Endothelial cell of umbilical vein (primary cell): ENCODE data around the gene PTCH2. TPM values are rescaled to one million over a fixed set of nuclear protein-coding genes. Genes with fewer than 3 reads are reported as not detected.

Source experiments
- BruUV-seq: library from RNA; stranded (reverse); fragments of 400-500 nt; replicated peaks from 2 replicates; lab custom pipeline; 2021; lab: Mats Ljungman, UMichigan
- CTCF ChIA-PET: fragments of 300-600, 350-600 bp; sonication (Branson Sonifier 250); formaldehyde crosslinking; loops from one replicate; lab custom pipeline; 2021; ENCODE audit warnings: antibody characterized with exemption, inconsistent platforms; lab: Charles Lee
- POLR2A ChIA-PET: fragments of 300-600, 350-600 bp; sonication (Branson Sonifier 250); formaldehyde crosslinking; loops from one replicate; lab custom pipeline; 2021; ENCODE audit warnings: antibody characterized with exemption, inconsistent platforms; lab: Charles Lee
- DNase-seq: peaks from one replicate; pipeline ENCODE4 v3.0.0-alpha.2; 2011; ENCODE audit warnings: low read depth, low spot score
- FAIRE-seq: peaks from 2 replicates; lab custom pipeline; 2011; peaks lifted over from hg19 to GRCh38; lab: Jason Lieb, UNC
- H2AFZ ChIP-seq: 2 replicates; pipeline ENCODE4 v1.6.0; 2012; ENCODE audit warnings: low read depth, low read length, control low read depth, inconsistent platforms
- H3K27ac ChIP-seq: 2 replicates; pipeline ENCODE4 v1.5.1; 2011; ENCODE audit warnings: low read depth, mild to moderate bottlenecking, control low read depth, low read length, moderate library complexity; ENCODE audit not compliant: insufficient read depth
- H3K27me3 ChIP-seq, 2 experiments: 2 replicates each; pipeline versions ENCODE4 v1.6.0 to v1.6.1; 2011; ENCODE audit warnings: low read length in 2 of 2, mixed read lengths in 1 of 2; ENCODE audit not compliant: control insufficient read depth in 2 of 2, insufficient read depth in 2 of 2
- H3K36me3 ChIP-seq, 2 experiments: 2 replicates in 1 of 2; 3 replicates in 1 of 2; pipeline ENCODE4 v1.5.1; 2011; ENCODE audit warnings: low read length in 2 of 2, mild to moderate bottlenecking in 1 of 2, moderate library complexity in 1 of 2; ENCODE audit not compliant: control insufficient read depth in 2 of 2, insufficient read depth in 2 of 2; ENCODE audit errors: extremely low read depth in 1 of 2
- H3K4me1 ChIP-seq: 3 replicates; pipeline ENCODE4 v1.5.1; 2011; ENCODE audit warnings: mild to moderate bottlenecking, low read length; ENCODE audit not compliant: control insufficient read depth, insufficient read depth; ENCODE audit errors: extremely low read depth
- H3K4me2 ChIP-seq: 2 replicates; pipeline ENCODE4 v1.6.1; 2011; ENCODE audit warnings: low read length, control low read depth, mixed read lengths; ENCODE audit not compliant: insufficient read depth
- H3K4me3 ChIP-seq, 3 experiments: fragments of 200-600 bp in 1 of 3; sonication (generic), shearing (Covaris generic) in 1 of 3; replicated peaks in 1 of 3; 2 replicates each; pipeline ENCODE4 v1.5.1; 2011 to 2016; ENCODE audit warnings: control low read depth in 3 of 3, low read length in 3 of 3, mild to moderate bottlenecking in 2 of 3, inconsistent platforms in 1 of 3, low read depth in 1 of 3, moderate library complexity in 1 of 3; ENCODE audit not compliant: insufficient read depth in 1 of 3
- H3K79me2 ChIP-seq: 2 replicates; pipeline ENCODE4 v1.6.0; 2012; ENCODE audit warnings: low read length, inconsistent platforms; ENCODE audit not compliant: control insufficient read depth, insufficient read depth
- H3K9ac ChIP-seq: replicated peaks from 2 replicates; pipeline ENCODE3; 2011; ENCODE audit warnings: low read length, control low read depth; ENCODE audit not compliant: insufficient read depth; ENCODE audit errors: extremely low read depth
- H3K9me1 ChIP-seq: replicated peaks from 3 replicates; pipeline ENCODE4 v1.6.0; 2011; ENCODE audit warnings: mild to moderate bottlenecking, low read length; ENCODE audit not compliant: control insufficient read depth, insufficient read depth; ENCODE audit errors: extremely low read depth
- H3K9me3 ChIP-seq: replicated peaks from 2 replicates; pipeline ENCODE4 v1.5.1; 2012; ENCODE audit warnings: low read length, inconsistent platforms; ENCODE audit not compliant: control insufficient read depth, insufficient read depth
- H4K20me1 ChIP-seq: replicated peaks from 2 replicates; pipeline ENCODE3; 2011; ENCODE audit warnings: mild to moderate bottlenecking, low read length; ENCODE audit not compliant: control insufficient read depth, insufficient read depth; ENCODE audit errors: extremely low read depth
- CTCF ChIP-seq, 2 donors: IDR thresholded peaks; 1 replicate in 1 of 2; 2 replicates in 1 of 2; pipeline ENCODE4 v1.5.1; 2011; ENCODE audit warnings: low read length in 2 of 2, mild to moderate bottlenecking in 2 of 2, moderate library complexity in 2 of 2, control low read depth in 1 of 2, inconsistent platforms in 1 of 2, low read depth in 1 of 2; ENCODE audit not compliant: insufficient read depth in 1 of 2; ENCODE audit errors: extremely low read depth in 1 of 2
- EZH2 ChIP-seq: IDR thresholded peaks from 2 replicates; pipeline ENCODE4 v1.6.1; 2012; ENCODE audit warnings: borderline replicate concordance, low read depth, mild to moderate bottlenecking, moderate library complexity, low read length, inconsistent platforms; ENCODE audit not compliant: severe bottlenecking
- FOS ChIP-seq: IDR thresholded peaks from 2 replicates; pipeline ENCODE4 v1.6.1; 2011; ENCODE audit warnings: mild to moderate bottlenecking, low read length, moderate library complexity, borderline replicate concordance; ENCODE audit not compliant: insufficient read depth
- GATA2 ChIP-seq: IDR thresholded peaks from 2 replicates; pipeline ENCODE4 v1.7.0; 2011; ENCODE audit warnings: low read depth, mild to moderate bottlenecking, moderate library complexity, mixed read lengths, low read length; ENCODE audit not compliant: insufficient read length, insufficient read depth
- JUN ChIP-seq: IDR thresholded peaks from 2 replicates; pipeline ENCODE4 v1.6.1; 2011; ENCODE audit warnings: borderline replicate concordance, low read depth; ENCODE audit not compliant: insufficient read length, insufficient read depth
- MAX ChIP-seq: IDR thresholded peaks from 2 replicates; pipeline ENCODE4 v1.6.1; 2011; ENCODE audit not compliant: insufficient read depth, insufficient read length
- MYC ChIP-seq: IDR thresholded peaks from one replicate; pipeline ENCODE4 v1.6.1; 2011; ENCODE audit warnings: mild to moderate bottlenecking, low read depth, low read length
- POLR2A ChIP-seq: IDR thresholded peaks from 2 replicates; pipeline ENCODE4 v1.6.1; 2012; ENCODE audit warnings: low read depth, mild to moderate bottlenecking, control low read depth, low read length
- POLR2AphosphoS5 ChIP-seq: IDR thresholded peaks from 2 replicates; pipeline ENCODE4 v1.6.1; 2012; ENCODE audit warnings: low read depth, mild to moderate bottlenecking, control low read depth, low read length, moderate library complexity; ENCODE audit not compliant: insufficient read depth
- dilution Hi-C: fragments of 300-500 bp; cut with MboI; formaldehyde crosslinking; loops from one replicate; pipeline ENCODE4 v1.15.0; 2019; ENCODE audit warnings: low sequenced_read_pairs; ENCODE audit not compliant: extremely low pct_ligation_motif_present
- intact Hi-C: fragments of 100-400 bp; cut with micrococcal nuclease; formaldehyde crosslinking; loops from one replicate; pipeline ENCODE4 v1.10.0; 2022
- polyA plus RNA-seq, 4 experiments: library from polyadenylated mRNA; depleted of rRNA in 3 of 4; stranded (reverse) in 3 of 4; unstranded in 1 of 4; fragments of >200 nt; gene quantifications; 2 replicates each; pipeline versions ENCODE4 v1.2.1 to v1.2.3, GENCODE V29; 2011 to 2012; ENCODE audit warnings: missing spikeins in 1 of 4
- total RNA-seq: library from RNA; stranded (reverse); gene quantifications from 2 replicates; pipeline ENCODE4 v1.2.3, GENCODE V29; 2021

Gene PTCH2
- total and polyA plus RNA-seq, 2 donors (not counting 3 experiments of a cell fraction or from before 2014, with no cell fraction given), result 1.8 TPM

- no peaks in the 10 kb centered on the region for H4K20me1 ChIP-seq
- no peak overlapping the region for H3K4me3 ChIP-seq
- dilution Hi-C loops, result no loop called here
- H3K4me2 ChIP-seq, result no peak overlapping the region
- FAIRE-seq (no peak), DNase-seq (no peak)
- no peaks in the 10 kb centered on the region for H3K9me1 ChIP-seq
- H3K27me3 ChIP-seq, result no peaks in the 10 kb centered on the region
- H3K4me1 ChIP-seq, result no peaks in the 10 kb centered on the region
- H3K9me3 ChIP-seq, result no peaks in the 10 kb centered on the region
- TF ChIP-seq EZH2 (no peak), POLR2AphosphoS5 (no peak), FOS (no peak), MAX (no peak), JUN (no peak), MYC (no peak), GATA2 (no peak), CTCF (IDR thresholded peaks at IDR 0.05; ENCODE audit: extremely low read depth in 1 of 2, insufficient read depth in 1 of 2, low read depth in 1 of 2, low read length in 2 of 2) (no peak), POLR2A (no peak)
- ChIA-PET CTCF (no interaction called here), POLR2A (no interaction called here)
- no peak overlapping the region for H2AFZ ChIP-seq
- no peaks in the 10 kb centered on the region for H3K79me2 ChIP-seq
- H3K27ac ChIP-seq, result no peak overlapping the region
- H3K9ac ChIP-seq, result no peak overlapping the region
- intact Hi-C loops, result no loop called here
- BruUV-seq, result no TSS peak
- peaks cover 0 to 2% of the 10 kb centered on the region in 2 experiments for H3K36me3 ChIP-seq
Measured at GRCh38 chr1:44867801-44868200, 24.7 kb upstream of the PTCH2 start.
